Endothelial cell of umbilical vein (primary cell): Measurements from ENCODE around the gene SBF1.

Experiments
- JUN ChIP-seq: IDR thresholded peaks from 2 replicates; pipeline ENCODE4 v1.6.1; 2011; ENCODE audit warnings: borderline replicate concordance, low read depth; ENCODE audit not compliant: insufficient read length, insufficient read depth
- POLR2A ChIP-seq: IDR thresholded peaks from 2 replicates; pipeline ENCODE4 v1.6.1; 2012; ENCODE audit warnings: low read depth, mild to moderate bottlenecking, control low read depth, low read length

DNA sequence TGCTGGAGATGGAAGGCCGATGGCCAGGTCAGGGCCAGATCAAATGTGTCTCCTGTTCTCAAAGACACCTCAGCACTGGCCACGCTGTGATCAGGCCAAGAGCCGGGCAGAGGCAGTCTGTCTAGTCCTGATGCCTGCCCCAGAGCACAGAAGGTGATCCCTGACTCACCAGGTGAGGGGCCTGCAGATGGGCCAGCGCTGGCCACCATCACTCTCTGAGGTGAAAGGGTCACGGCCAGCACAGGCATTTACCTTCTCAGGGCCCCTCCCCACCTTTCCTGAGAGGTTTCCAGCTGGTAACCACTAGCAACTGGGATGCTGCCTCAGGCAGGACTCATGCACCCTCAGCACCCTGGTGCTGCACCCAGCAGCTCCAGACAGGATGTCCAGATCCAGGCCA lies 2.9 kb downstream of the SBF1 start:
- TF ChIP-seq POLR2A (no peak), JUN (no peak)
